ENCODE data around the gene PRIMA1. TPM values are rescaled to one million over a fixed set of nuclear protein-coding genes. Genes with fewer than 3 reads are reported as not detected.

PRIMA1 gene
- total RNA-seq, 1 experiment from 2014 or later: 0.24 TPM

- no peak for DNase-seq (ENCODE audit: low read depth)
Observed at GRCh38 chr14:93682459-93682858, 105.8 kb downstream of the PRIMA1 start.

- no peak for DNase-seq (ENCODE audit: low read depth)
Observed at GRCh38 chr14:93676416-93676958, 111.8 kb downstream of the PRIMA1 start.

GRCh38 chr14:93675651-93676050, 112.6 kb downstream of the PRIMA1 start:
- DNase-seq (ENCODE audit: low read depth): no peak

- DNase-seq (ENCODE audit: low read depth): no peak
Observed at GRCh38 chr14:93674343-93674742, 113.9 kb downstream of the PRIMA1 start.

- DNase-seq (ENCODE audit: low read depth): no peak
Observed at GRCh38 chr14:93669632-93670031, 118.7 kb downstream of the PRIMA1 start.

Other genes starting within 250 kb of the PRIMA1 start
- gene FAM181A, start 138.9 kb upstream of the PRIMA1 start, total RNA-seq (2014; rRNA removed; shearing (Covaris generic)): not detected in 2 replicates
- 0.36 and 0.78 TPM in 2 replicates for gene ASB2, start 188.1 kb upstream of the PRIMA1 start, total RNA-seq (2014; rRNA removed; shearing (Covaris generic))
- gene CCDC197, start 208.8 kb upstream of the PRIMA1 start, total RNA-seq (2014; rRNA removed; shearing (Covaris generic)): not detected in 2 replicates
- gene OTUB2, start 237.9 kb upstream of the PRIMA1 start, total RNA-seq (2014; rRNA removed; shearing (Covaris generic)): 1.5 and 1.6 TPM in 2 replicates